ENCODE results near the gene STAC2. TPM values are rescaled to one million over a fixed set of nuclear protein-coding genes. Genes with fewer than 3 reads are reported as not detected.

Gene STAC2
- total and polyA plus RNA-seq, 2 of the 13 experiments (the other 11 are each of a cell fraction or from before 2014, with no cell fraction given): not detected

DNA sequence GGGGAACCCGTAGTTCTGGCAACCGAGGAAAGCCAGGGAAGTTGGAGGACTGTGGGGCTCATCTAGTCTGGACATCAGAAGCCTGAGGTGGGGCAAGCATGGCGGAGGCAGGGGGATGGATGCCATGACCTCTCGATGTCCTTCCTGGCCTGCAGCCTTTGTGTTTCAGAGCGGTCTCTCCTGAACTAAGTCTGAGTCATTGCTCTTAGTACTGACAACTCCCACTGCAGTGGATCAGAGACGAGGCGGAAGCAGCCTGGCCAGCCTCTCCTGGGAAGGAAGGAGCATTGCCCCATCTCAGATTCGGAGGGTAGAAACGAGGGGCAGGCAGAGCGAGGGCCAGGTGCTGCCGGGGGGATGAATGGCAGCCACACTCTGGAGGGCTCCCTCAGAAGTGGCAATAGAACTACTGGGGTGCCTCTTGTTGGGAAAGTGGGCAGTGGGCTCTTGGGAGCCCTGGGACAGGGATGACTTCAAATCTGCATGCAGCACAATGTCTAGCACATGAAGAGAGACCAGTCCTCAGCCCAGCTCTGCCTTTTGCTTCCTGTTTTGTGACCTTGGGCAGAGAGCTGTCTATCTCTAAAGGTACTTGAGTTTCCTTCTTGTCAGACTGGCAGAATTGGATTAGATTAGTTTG is 3.6 kb upstream of the STAC2 start (continued):
- TF ChIP-seq BHLHE40 (IDR thresholded peaks at IDR 0.05; ENCODE audit: low read length): no peak

DNA sequence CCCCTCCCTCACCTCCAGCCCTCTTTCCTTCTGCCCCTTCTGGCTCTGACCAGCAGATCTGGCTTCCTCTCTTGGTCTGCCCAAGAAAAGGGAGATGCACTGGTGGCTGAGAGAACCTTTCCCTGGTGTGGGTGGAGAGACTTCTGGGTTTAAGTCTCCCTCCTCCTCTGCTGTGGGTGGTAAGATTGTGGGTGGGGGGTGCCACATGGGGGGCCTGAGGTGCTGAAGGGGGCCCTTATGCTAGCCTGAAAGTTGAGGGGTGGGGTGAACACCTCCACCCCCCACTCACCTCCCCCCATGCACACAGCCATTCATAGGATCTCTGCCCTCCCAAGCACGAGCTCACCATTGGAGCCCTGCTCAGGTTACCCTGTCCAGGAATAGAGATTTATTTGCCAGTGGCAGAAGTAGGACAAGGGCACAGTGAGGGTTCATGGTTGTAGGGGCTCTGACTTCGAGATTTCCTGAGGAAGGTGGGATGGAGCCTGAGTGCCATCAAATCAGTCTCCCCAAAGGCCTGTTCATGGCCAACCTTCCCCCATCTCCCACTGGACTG is 1.7 kb upstream of the STAC2 start:
- no peak overlapping the region for H3K27ac ChIP-seq (ENCODE audit: extremely low read length, insufficient read depth, low read length)
- ChIA-PET CTCF (ENCODE audit: low intra/inter-chr PET ratio, low total read pairs) (no interaction called here), POLR2A (interaction anchor here (0.5 kb wide), 1 partner anchor 33 kb away, joined by 3 read pairs; no protein-coding TSS in a partner anchor)
- FAIRE-seq (no peak), DNase-seq (ENCODE audit: low spot score) (no peak), ATAC-seq (no peak)
- intact Hi-C loops (cut with micrococcal nuclease; ENCODE audit: unreplicated experiment): no loop called here
- no peak overlapping the region for H2AFZ ChIP-seq (ENCODE audit: low read length)
- peaks cover 20% of the 10 kb centered on the region; the same call in 1 of the 2 replicates for H3K4me1 ChIP-seq (ENCODE audit: insufficient read depth, low read length)
- peaks cover 28 to 78% of the 10 kb centered on the region in 2 experiments for H3K27me3 ChIP-seq (ENCODE audit: control insufficient read depth in 1 of 2, insufficient read depth in 2 of 2, low read length in 2 of 2)
- H3K9me3 ChIP-seq (ENCODE audit: low read length): no peaks in the 10 kb centered on the region
- no peaks in the 10 kb centered on the region for H3K36me3 ChIP-seq (replicated peaks in 1 of 2; ENCODE audit: control insufficient read depth in 1 of 2, insufficient read depth in 2 of 2, low read length in 2 of 2)
- no peak for TF ChIP-seq ZNF501 (CRISPR knock-in tag; IDR thresholded peaks at IDR 0.05)
- TF ChIP-seq, protein P1, sequence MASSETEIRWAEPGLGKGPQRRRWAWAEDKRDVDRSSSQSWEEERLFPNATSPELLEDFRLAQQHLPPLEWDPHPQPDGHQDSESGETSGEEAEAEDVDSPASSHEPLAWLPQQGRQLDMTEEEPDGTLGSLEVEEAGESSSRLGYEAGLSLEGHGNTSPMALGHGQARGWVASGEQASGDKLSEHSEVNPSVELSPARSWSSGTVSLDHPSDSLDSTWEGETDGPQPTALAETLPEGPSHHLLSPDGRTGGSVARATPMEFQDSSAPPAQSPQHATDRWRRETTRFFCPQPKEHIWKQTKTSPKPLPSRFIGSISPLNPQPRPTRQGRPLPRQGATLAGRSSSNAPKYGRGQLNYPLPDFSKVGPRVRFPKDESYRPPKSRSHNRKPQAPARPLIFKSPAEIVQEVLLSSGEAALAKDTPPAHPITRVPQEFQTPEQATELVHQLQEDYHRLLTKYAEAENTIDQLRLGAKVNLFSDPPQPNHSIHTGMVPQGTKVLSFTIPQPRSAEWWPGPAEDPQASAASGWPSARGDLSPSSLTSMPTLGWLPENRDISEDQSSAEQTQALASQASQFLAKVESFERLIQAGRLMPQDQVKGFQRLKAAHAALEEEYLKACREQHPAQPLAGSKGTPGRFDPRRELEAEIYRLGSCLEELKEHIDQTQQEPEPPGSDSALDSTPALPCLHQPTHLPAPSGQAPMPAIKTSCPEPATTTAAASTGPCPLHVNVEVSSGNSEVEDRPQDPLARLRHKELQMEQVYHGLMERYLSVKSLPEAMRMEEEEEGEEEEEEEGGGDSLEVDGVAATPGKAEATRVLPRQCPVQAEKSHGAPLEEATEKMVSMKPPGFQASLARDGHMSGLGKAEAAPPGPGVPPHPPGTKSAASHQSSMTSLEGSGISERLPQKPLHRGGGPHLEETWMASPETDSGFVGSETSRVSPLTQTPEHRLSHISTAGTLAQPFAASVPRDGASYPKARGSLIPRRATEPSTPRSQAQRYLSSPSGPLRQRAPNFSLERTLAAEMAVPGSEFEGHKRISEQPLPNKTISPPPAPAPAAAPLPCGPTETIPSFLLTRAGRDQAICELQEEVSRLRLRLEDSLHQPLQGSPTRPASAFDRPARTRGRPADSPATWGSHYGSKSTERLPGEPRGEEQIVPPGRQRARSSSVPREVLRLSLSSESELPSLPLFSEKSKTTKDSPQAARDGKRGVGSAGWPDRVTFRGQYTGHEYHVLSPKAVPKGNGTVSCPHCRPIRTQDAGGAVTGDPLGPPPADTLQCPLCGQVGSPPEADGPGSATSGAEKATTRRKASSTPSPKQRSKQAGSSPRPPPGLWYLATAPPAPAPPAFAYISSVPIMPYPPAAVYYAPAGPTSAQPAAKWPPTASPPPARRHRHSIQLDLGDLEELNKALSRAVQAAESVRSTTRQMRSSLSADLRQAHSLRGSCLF (CRISPR knock-in tag; IDR thresholded peaks at IDR 0.05; ENCODE audit: borderline replicate concordance): no peak
- TF ChIP-seq, protein P2, sequence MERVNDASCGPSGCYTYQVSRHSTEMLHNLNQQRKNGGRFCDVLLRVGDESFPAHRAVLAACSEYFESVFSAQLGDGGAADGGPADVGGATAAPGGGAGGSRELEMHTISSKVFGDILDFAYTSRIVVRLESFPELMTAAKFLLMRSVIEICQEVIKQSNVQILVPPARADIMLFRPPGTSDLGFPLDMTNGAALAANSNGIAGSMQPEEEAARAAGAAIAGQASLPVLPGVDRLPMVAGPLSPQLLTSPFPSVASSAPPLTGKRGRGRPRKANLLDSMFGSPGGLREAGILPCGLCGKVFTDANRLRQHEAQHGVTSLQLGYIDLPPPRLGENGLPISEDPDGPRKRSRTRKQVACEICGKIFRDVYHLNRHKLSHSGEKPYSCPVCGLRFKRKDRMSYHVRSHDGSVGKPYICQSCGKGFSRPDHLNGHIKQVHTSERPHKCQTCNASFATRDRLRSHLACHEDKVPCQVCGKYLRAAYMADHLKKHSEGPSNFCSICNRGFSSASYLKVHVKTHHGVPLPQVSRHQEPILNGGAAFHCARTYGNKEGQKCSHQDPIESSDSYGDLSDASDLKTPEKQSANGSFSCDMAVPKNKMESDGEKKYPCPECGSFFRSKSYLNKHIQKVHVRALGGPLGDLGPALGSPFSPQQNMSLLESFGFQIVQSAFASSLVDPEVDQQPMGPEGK (CRISPR knock-in tag; IDR thresholded peaks at IDR 0.05): no peak
- TF ChIP-seq ZNF841 (CRISPR knock-in tag; IDR thresholded peaks at IDR 0.05; ENCODE audit: borderline replicate concordance): no peak
- no peaks in the 10 kb centered on the region for H3K79me2 ChIP-seq (ENCODE audit: insufficient read depth, low read length)
- no peak overlapping the region for H3K4me3 ChIP-seq (replicated peaks in 1 of 3; ENCODE audit: insufficient read depth in 1 of 3, low read depth in 2 of 3, low read length in 3 of 3)
- WGBS (ENCODE audit: low lambda C conversion rate): 0% methylated on average over 2 of the region's 2 CpGs
- H4K20me1 ChIP-seq (ENCODE audit: insufficient read depth, low read length): no peaks in the 10 kb centered on the region
- BruUV-seq (replicated peaks): no TSS peak
- in situ Hi-C loops (cut with HindIII; ENCODE audit: extremely low pct_ligation_motif_present, low pct_unique_long_range_greater_than_20kb): no loop called here
- H3K9ac ChIP-seq (ENCODE audit: insufficient read depth, low read depth, low read length): no peak overlapping the region
- no peak overlapping the region for H3K4me2 ChIP-seq (ENCODE audit: low read depth, low read length)
